C4-2B (cell line): ENCODE measurements around the gene POLQ.

ENCODE experiments used
- CTCF ChIP-seq: fragments of 450-650 bp; conservative IDR thresholded peaks from 2 replicates; pipeline ENCODE4 v1.5.1; 2017; ENCODE audit warnings: mild to moderate bottlenecking
- ZFX ChIP-seq: fragments of 450-650 bp; IDR thresholded peaks from 2 replicates; pipeline ENCODE4 v1.6.1; 2017

DNA sequence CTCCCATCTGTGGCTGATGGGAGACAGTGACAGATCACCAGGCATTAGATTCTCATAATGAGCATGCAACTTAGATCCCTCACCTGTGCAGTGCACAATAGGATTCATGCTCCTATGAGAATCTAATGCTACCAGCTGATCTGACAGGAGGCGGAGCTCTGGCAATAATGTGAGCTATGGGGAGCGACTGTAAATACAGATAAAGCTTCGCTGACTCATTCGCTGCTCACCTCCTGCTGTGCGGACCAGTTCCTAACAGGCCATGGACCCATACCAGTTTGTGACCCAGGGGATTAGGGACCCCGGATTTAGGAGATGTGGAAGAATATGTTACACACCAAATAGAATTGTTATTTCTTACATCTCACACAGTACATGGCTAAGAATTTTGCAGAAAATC is 28.7 kb upstream of the POLQ start:
- TF ChIP-seq CTCF (no peak), ZFX (no peak)
